Measurements from ENCODE around the gene COL11A2. TPM values are rescaled to one million over a fixed set of nuclear protein-coding genes. Genes with fewer than 3 reads are reported as not detected.

COL11A2 gene
- total and polyA plus RNA-seq, 2 of the 13 experiments (the other 11 are each of a cell fraction or from before 2014, with no cell fraction given): 0.55 TPM

GRCh38 chr6:33198159-33198852, 6.0 kb upstream of the COL11A2 start (continued):
- no peak for TF ChIP-seq ZNF407 (CRISPR knock-in tag; IDR thresholded peaks at IDR 0.05; ENCODE audit: not compliant biosample characterization)
- peak; percentile 82 for TF ChIP-seq HHEX (CRISPR knock-in tag; IDR thresholded peaks at IDR 0.05)
- peak; percentile 80; the same call in 1 of the 2 replicates for TF ChIP-seq ZNF556 (CRISPR knock-in tag; IDR thresholded peaks at IDR 0.05; ENCODE audit: borderline replicate concordance)
- TF ChIP-seq ARID4A (CRISPR knock-in tag; IDR thresholded peaks at IDR 0.05; ENCODE audit: borderline replicate concordance): peak; percentile 81; the same call in 1 of the 2 replicates
- no peak for TF ChIP-seq ZNF619 (CRISPR knock-in tag; IDR thresholded peaks at IDR 0.05)
- peak; percentile 52; the same call in 1 of the 2 replicates for TF ChIP-seq ETV5 (CRISPR knock-in tag; IDR thresholded peaks at IDR 0.05; ENCODE audit: borderline replicate concordance)
- TF ChIP-seq RFX5 (IDR thresholded peaks at IDR 0.05; ENCODE audit: low read depth, low read length): no peak; the same call in 1 of the 2 replicates
- TF ChIP-seq CREBL2 (CRISPR knock-in tag; IDR thresholded peaks at IDR 0.05; ENCODE audit: borderline replicate concordance): no peak
- no peak for TF ChIP-seq PBX3 (CRISPR knock-in tag; IDR thresholded peaks at IDR 0.05; ENCODE audit: borderline replicate concordance)
- TF ChIP-seq PREB (CRISPR knock-in tag; IDR thresholded peaks at IDR 0.05): no peak
- no peak for TF ChIP-seq IRX3 (CRISPR knock-in tag; IDR thresholded peaks at IDR 0.05; ENCODE audit: borderline replicate concordance, low read depth)
- TF ChIP-seq TSC22D2 (CRISPR knock-in tag; IDR thresholded peaks at IDR 0.05; ENCODE audit: borderline replicate concordance): peak; percentile 80; the same call in 1 of the 2 replicates
- no peak for TF ChIP-seq SP4 (CRISPR knock-in tag; IDR thresholded peaks at IDR 0.05)
